Measurements from ENCODE around the gene AEBP1. TPM values are rescaled to one million over a fixed set of nuclear protein-coding genes. Genes with fewer than 3 reads are reported as not detected.

The AEBP1 gene
- polyA plus RNA-seq, 6 donors from 2014 or later: 1.9 to 18.5 (median 4.1) TPM

- Mint-ChIP-seq H3K4me1 (peaks cover 31 to 62% (median 52%) of the 10 kb centered on the region in 3 donors), H3K36me3 (peaks cover 16 to 26% of the 10 kb centered on the region in 2 donors), H3K27me3 (no peaks in the 10 kb centered on the region), H3K27ac (peak overlapping the region; percentile 97 to 98 (median 97)), H3K9me3 (no peaks in the 10 kb centered on the region), H3K4me3 (peak overlapping the region; percentile 86 to 97 (median 93))
- no peak for DNase-seq
- no peak for ATAC-seq (ENCODE audit: low read depth in 2 of 2)
Measured at GRCh38 chr7:44081266-44081748, 22.8 kb upstream of the AEBP1 start.

- H3K36me3 Mint-ChIP-seq: peaks cover 8 to 21% of the 10 kb centered on the region in 2 donors
- ATAC-seq (ENCODE audit: low read depth in 2 of 2): peak; percentile 86 to 88
- H3K4me3 Mint-ChIP-seq: peak overlapping the region; percentile 86 to 97 (median 92)
- H3K27ac Mint-ChIP-seq: peak overlapping the region; percentile 88 to 97 (median 96)
- DNase-seq: peak; percentile 98
- no peaks in the 10 kb centered on the region for H3K27me3 Mint-ChIP-seq
- H3K9me3 Mint-ChIP-seq: no peaks in the 10 kb centered on the region
- peaks cover 27 to 51% (median 40%) of the 10 kb centered on the region in 3 donors for H3K4me1 Mint-ChIP-seq
Measured at GRCh38 chr7:44082541-44083207, 21.5 kb upstream of the AEBP1 start.

GRCh38 chr7:44083796-44084195 lies 20.3 kb upstream of the AEBP1 start:
- H3K36me3 Mint-ChIP-seq: peaks cover 0 to 10% of the 10 kb centered on the region in 2 donors
- H3K4me3 Mint-ChIP-seq: peak overlapping the region; percentile 56 to 97 (median 87)
- no peak for DNase-seq
- peak overlapping the region; percentile 21 to 97 (median 86) for H3K27ac Mint-ChIP-seq
- H3K9me3 Mint-ChIP-seq: no peaks in the 10 kb centered on the region
- ATAC-seq (ENCODE audit: low read depth in 2 of 2): no peak
- H3K27me3 Mint-ChIP-seq: no peaks in the 10 kb centered on the region
- peaks cover 16 to 40% (median 29%) of the 10 kb centered on the region in 3 donors for H3K4me1 Mint-ChIP-seq

- H3K27me3 Mint-ChIP-seq: no peaks in the 10 kb centered on the region
- peak overlapping the region in 3 of 6 donors; percentile 37 to 67 (median 59) for H3K27ac Mint-ChIP-seq
- peaks cover 13 to 33% (median 26%) of the 10 kb centered on the region in 3 donors for H3K4me1 Mint-ChIP-seq
- peak overlapping the region in 4 of 8 donors; percentile 39 to 97 (median 84) for H3K4me3 Mint-ChIP-seq
- H3K9me3 Mint-ChIP-seq: no peaks in the 10 kb centered on the region
- DNase-seq (no peak), ATAC-seq (ENCODE audit: low read depth in 2 of 2) (no peak)
- H3K36me3 Mint-ChIP-seq: peaks cover 0 to 10% of the 10 kb centered on the region in 2 donors
Measured at GRCh38 chr7:44084701-44085100, 19.4 kb upstream of the AEBP1 start.

- no peak for ATAC-seq (ENCODE audit: low read depth in 2 of 2)
- Mint-ChIP-seq H3K4me1 (peaks cover 13 to 25% (median 21%) of the 10 kb centered on the region in 3 donors), H3K36me3 (peaks cover 0 to 10% of the 10 kb centered on the region in 2 donors), H3K27me3 (no peaks in the 10 kb centered on the region), H3K4me3 (peak overlapping the region in 1 of 8 donors; percentile 66), H3K27ac (no peak overlapping the region), H3K9me3 (no peaks in the 10 kb centered on the region)
- no peak for DNase-seq
Measured at GRCh38 chr7:44085546-44085945, 18.6 kb upstream of the AEBP1 start.

GRCh38 chr7:44086627-44087026 lies 17.5 kb upstream of the AEBP1 start:
- Mint-ChIP-seq H3K27ac (peak overlapping the region in 1 of 6 donors; percentile 52), H3K36me3 (peaks cover 0 to under 1% of the 10 kb centered on the region in 2 donors), H3K27me3 (no peaks in the 10 kb centered on the region), H3K9me3 (peaks cover 0 to 1% (median 0%) of the 10 kb centered on the region in 7 donors), H3K4me1 (peaks cover 4 to 14% (median 10%) of the 10 kb centered on the region in 3 donors), H3K4me3 (no peak overlapping the region)
- DNase-seq (no peak), ATAC-seq (ENCODE audit: low read depth in 2 of 2) (no peak)

GRCh38 chr7:44087911-44088838 lies 16.0 kb upstream of the AEBP1 start:
- Mint-ChIP-seq H3K27ac (peak overlapping the region in 1 of 6 donors; percentile 27), H3K36me3 (no peaks in the 10 kb centered on the region), H3K4me3 (no peak overlapping the region), H3K4me1 (peaks cover 12 to 16% (median 14%) of the 10 kb centered on the region in 3 donors), H3K9me3 (peaks cover 0 to 1% (median 0%) of the 10 kb centered on the region in 7 donors), H3K27me3 (no peaks in the 10 kb centered on the region)
- DNase-seq: no peak
- ATAC-seq (ENCODE audit: low read depth in 2 of 2): no peak

GRCh38 chr7:44093102-44093641 lies 11.0 kb upstream of the AEBP1 start:
- Mint-ChIP-seq H3K27me3 (no peaks in the 10 kb centered on the region), H3K9me3 (peaks cover 0 to 1% (median 0%) of the 10 kb centered on the region in 7 donors), H3K4me1 (peaks cover 37 to 44% (median 40%) of the 10 kb centered on the region in 3 donors), H3K27ac (peak overlapping the region in 3 of 6 donors; percentile 65 to 77 (median 72)), H3K4me3 (no peak overlapping the region), H3K36me3 (no peaks in the 10 kb centered on the region)
- ATAC-seq (ENCODE audit: low read depth in 2 of 2): no peak
- DNase-seq: no peak

GRCh38 chr7:44094365-44094764 lies 9.8 kb upstream of the AEBP1 start:
- no peak overlapping the region for H3K27ac Mint-ChIP-seq
- H3K4me3 Mint-ChIP-seq: peak overlapping the region in 3 of 8 donors; percentile 16 to 50 (median 44)
- DNase-seq (no peak), ATAC-seq (ENCODE audit: low read depth in 2 of 2) (no peak)
- no peaks in the 10 kb centered on the region for H3K36me3 Mint-ChIP-seq
- H3K4me1 Mint-ChIP-seq: peaks cover 39 to 44% (median 40%) of the 10 kb centered on the region in 3 donors
- H3K27me3 Mint-ChIP-seq: no peaks in the 10 kb centered on the region
- peaks cover 0 to 1% (median 0%) of the 10 kb centered on the region in 7 donors for H3K9me3 Mint-ChIP-seq

GRCh38 chr7:44094883-44095592 lies 9.1 kb upstream of the AEBP1 start:
- peak overlapping the region in 2 of 8 donors; percentile 4 to 73 for H3K4me3 Mint-ChIP-seq

GRCh38 chr7:44095781-44096180 lies 8.4 kb upstream of the AEBP1 start:
- Mint-ChIP-seq H3K4me3 (no peak overlapping the region), H3K27me3 (no peaks in the 10 kb centered on the region), H3K36me3 (no peaks in the 10 kb centered on the region), H3K27ac (peak overlapping the region in 2 of 6 donors; percentile 11 to 83), H3K4me1 (peaks cover 47 to 52% (median 52%) of the 10 kb centered on the region in 3 donors), H3K9me3 (peaks cover 0 to under 1% (median 0%) of the 10 kb centered on the region in 7 donors)
- DNase-seq: no peak
- ATAC-seq (ENCODE audit: low read depth in 2 of 2): no peak

More at GRCh38 chr7:44094883-44095592, 9.1 kb upstream of the AEBP1 start:
- peaks cover 40 to 45% (median 44%) of the 10 kb centered on the region in 3 donors for H3K4me1 Mint-ChIP-seq
- H3K36me3 Mint-ChIP-seq: no peaks in the 10 kb centered on the region
- peak overlapping the region in 2 of 6 donors; percentile 1 to 71 for H3K27ac Mint-ChIP-seq
- DNase-seq (no peak), ATAC-seq (ENCODE audit: low read depth in 2 of 2) (no peak)
- no peaks in the 10 kb centered on the region for H3K27me3 Mint-ChIP-seq
- peaks cover 0 to 1% (median 0%) of the 10 kb centered on the region in 7 donors for H3K9me3 Mint-ChIP-seq

GRCh38 chr7:44096326-44096881 lies 7.7 kb upstream of the AEBP1 start:
- Mint-ChIP-seq H3K27me3 (no peaks in the 10 kb centered on the region), H3K36me3 (no peaks in the 10 kb centered on the region), H3K27ac (peak overlapping the region in 5 of 6 donors; percentile 77 to 95 (median 88)), H3K9me3 (no peaks in the 10 kb centered on the region), H3K4me1 (peaks cover 53 to 58% (median 58%) of the 10 kb centered on the region in 3 donors), H3K4me3 (peak overlapping the region in 5 of 8 donors; percentile 27 to 81 (median 73))
- ATAC-seq (ENCODE audit: low read depth in 2 of 2) (no peak), DNase-seq (no peak)

Measured in naive B cell (primary cell).